K562 (cell line): ENCODE measurements around the gene MIDN. TPM values are rescaled to one million over a fixed set of nuclear protein-coding genes. Genes with fewer than 3 reads are reported as not detected.

Experiments
- ARID1B ChIP-seq: fragments of 450-650 bp; IDR thresholded peaks from 2 replicates; pipeline ENCODE4 v1.6.1; 2016; ENCODE audit warnings: antibody characterized with exemption, mild to moderate bottlenecking, inconsistent platforms
- CEBPG ChIP-seq, 3 experiments: fragments of 200-800 bp in 1 of 3; sonication (Bioruptor generic) in 1 of 3; sonication (generic) in 1 of 3; formaldehyde crosslinking in 1 of 3; IDR thresholded peaks in 2 of 3; conservative IDR thresholded peaks in 1 of 3; 2 replicates each; pipeline versions ENCODE4 v1.6.1 to v1.8.0; 2016 to 2022; ENCODE audit warnings: missing compliant biosample characterization in 2 of 3, missing genetic modification characterization in 2 of 3, mild to moderate bottlenecking in 1 of 3, missing genetic modification reagents in 1 of 3
- CHCHD3 ChIP-seq: fragments of 250-450 bp; sonication (Bioruptor Pico); IDR thresholded peaks from 2 replicates; pipeline ENCODE4 v2.1.2; 2022; ENCODE audit warnings: mild to moderate bottlenecking
- DDX20 ChIP-seq: fragments of 450-650 bp; IDR thresholded peaks from 2 replicates; pipeline ENCODE4 v1.6.1; 2016; ENCODE audit warnings: missing genetic modification characterization, low read depth, mild to moderate bottlenecking, missing compliant biosample characterization, moderate library complexity
- FOXJ3 ChIP-seq: sonication (generic); formaldehyde crosslinking; IDR thresholded peaks from 2 replicates; pipeline ENCODE4 v1.4.0; 2020; ENCODE audit warnings: mild to moderate bottlenecking, missing genetic modification reagents
- MTA3 ChIP-seq: fragments of 450-650 bp; formaldehyde crosslinking; IDR thresholded peaks from 2 replicates; pipeline ENCODE4 v1.6.1; 2017; ENCODE audit warnings: mild to moderate bottlenecking, borderline replicate concordance
- NFIX ChIP-seq: fragments of 250-450 bp; sonication (Bioruptor Pico); IDR thresholded peaks from 2 replicates; pipeline ENCODE4 v1.4.0; 2020; ENCODE audit warnings: low read depth, mild to moderate bottlenecking, moderate library complexity
- NFYB ChIP-seq: IDR thresholded peaks from 2 replicates; pipeline ENCODE4 v1.6.1; 2011; ENCODE audit warnings: mild to moderate bottlenecking, moderate library complexity; ENCODE audit not compliant: insufficient read length; ENCODE audit errors: extremely low read depth
- PBX2 ChIP-seq, 2 experiments: IDR thresholded peaks in 1 of 2; conservative IDR thresholded peaks in 1 of 2; 2 replicates each; pipeline ENCODE4 v1.6.1; 2016; ENCODE audit warnings: low read depth in 2 of 2, mild to moderate bottlenecking in 1 of 2, missing compliant biosample characterization in 1 of 2, missing genetic modification characterization in 1 of 2, moderate library complexity in 1 of 2
- PHB ChIP-seq: fragments of 250-450 bp; sonication (Bioruptor Pico); IDR thresholded peaks from 2 replicates; pipeline ENCODE4 v1.5.0; 2021
- RBBP5 ChIP-seq: fragments of 200-600 bp; sonication (generic); IDR thresholded peaks from 2 replicates; pipeline ENCODE4 v1.6.1; 2012; ENCODE audit warnings: borderline replicate concordance, mild to moderate bottlenecking, low read length, control low read depth, inconsistent platforms; ENCODE audit not compliant: insufficient read depth, poor library complexity, severe bottlenecking
- RFX5 ChIP-seq: IDR thresholded peaks from 2 replicates; pipeline ENCODE4 v1.6.1; 2011; ENCODE audit warnings: low read depth, mild to moderate bottlenecking, improper control_type of control experiment, low read length
- VEZF1 ChIP-seq: fragments of 200-800 bp; sonication (Bioruptor generic); IDR thresholded peaks from 2 replicates; pipeline ENCODE4 v1.6.1; 2017; ENCODE audit warnings: missing genetic modification characterization, missing compliant biosample characterization
- ZNF197 ChIP-seq: fragments of 200-800 bp; sonication (Bioruptor generic); IDR thresholded peaks from 2 replicates; pipeline ENCODE4 v1.6.1; 2016; ENCODE audit warnings: low read depth, missing genetic modification characterization, missing compliant biosample characterization
- ZNF431 ChIP-seq: sonication (generic); formaldehyde crosslinking; IDR thresholded peaks from 2 replicates; pipeline ENCODE4 v1.8.0; 2022; ENCODE audit warnings: mild to moderate bottlenecking, missing genetic modification reagents
- ZNF561 ChIP-seq: fragments of 450-650 bp; formaldehyde crosslinking; conservative IDR thresholded peaks from 2 replicates; pipeline ENCODE4 v1.4.0; 2020; ENCODE audit warnings: mild to moderate bottlenecking, moderate library complexity
- polyA plus RNA-seq, 8 experiments: library from polyadenylated mRNA; depleted of rRNA in 4 of 8; stranded (reverse) in 5 of 8; unstranded in 3 of 8; fragments of >200 nt; fragmentation: Nextera tagmentation in 2 of 8; fragmentation: Illumina TruSeq in 1 of 8; extraction: Ambion mirVana in 2 of 8; extraction: Trizol in 1 of 8; gene quantifications; 2 replicates each; pipeline versions ENCODE4 v1.2.1 to v1.2.3, GENCODE V29; 2011 to 2014; ENCODE audit warnings: inconsistent platforms in 1 of 8, missing spikeins in 1 of 8
- total RNA-seq, 7 experiments: library from RNA; depleted of rRNA in 6 of 7; stranded (reverse); fragments of >200 nt in 6 of 7; fragmentation: Illumina TruSeq in 2 of 7; extraction: Trizol in 2 of 7; gene quantifications; 2 replicates each; pipeline versions ENCODE4 v1.2.1 to v1.2.3, GENCODE V29; 2011 to 2021; ENCODE audit warnings: low replicate concordance in 1 of 7

MIDN gene
- total and polyA plus RNA-seq, 9 of the 15 experiments (the other 6 are each of a cell fraction or from before 2014, with no cell fraction given) = 0.17 to 120 (median 10.1) TPM

DNA sequence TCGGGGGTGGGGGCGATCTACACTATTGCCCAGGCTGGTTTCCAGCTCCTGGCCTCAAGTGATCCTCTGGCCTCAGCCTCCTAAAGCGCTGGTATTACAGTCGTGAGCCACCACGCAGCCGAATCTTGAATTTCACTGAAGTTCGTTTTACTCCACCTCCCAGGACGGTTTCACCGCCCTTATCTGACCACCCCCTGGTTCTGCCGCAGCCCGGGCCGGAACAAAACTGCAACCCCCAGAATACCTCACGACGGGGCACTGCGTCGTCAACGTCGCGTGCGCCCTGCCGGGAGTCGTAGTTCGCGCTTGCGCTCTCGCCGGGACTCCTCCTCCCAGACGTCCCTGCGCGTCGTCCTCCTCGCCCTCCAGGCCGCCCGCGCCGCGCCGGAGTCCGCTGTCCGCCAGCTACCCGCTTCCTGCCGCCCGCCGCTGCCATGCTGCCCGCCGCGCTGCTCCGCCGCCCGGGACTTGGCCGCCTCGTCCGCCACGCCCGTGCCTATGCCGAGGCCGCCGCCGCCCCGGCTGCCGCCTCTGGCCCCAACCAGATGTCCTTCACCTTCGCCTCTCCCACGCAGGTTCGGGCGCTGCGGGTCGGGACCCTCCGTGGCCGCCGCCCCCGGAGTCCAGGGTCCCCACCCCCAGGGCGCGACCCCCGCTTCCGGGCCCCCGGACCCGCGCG, 6.8 kb upstream of the MIDN start, which contains the start of gene ATP5F1D (continued):
- TF ChIP-seq PBX2 (CRISPR knock-in tag; IDR thresholded peaks at IDR 0.05; ENCODE audit: low read depth) (no peak), PBX2 (tag; conservative IDR thresholded peaks at IDR 0.05; ENCODE audit: low read depth) (no peak), NFYB (no peak), ZNF561 (CRISPR knock-in tag) (no peak), ZNF431 (CRISPR knock-in tag) (0 out of 2 replicates have a peak, but pooled peaks have one; percentile 27), PHB (CRISPR knock-in tag) (no peak), CHCHD3 (CRISPR knock-in tag) (no peak), ZNF197 (CRISPR knock-in tag) (peak; percentile 87; the same call in 1 of the 2 replicates), NFIX (CRISPR knock-in tag) (no peak), FOXJ3 (CRISPR knock-in tag) (no peak), CEBPG (CRISPR knock-in tag; IDR thresholded peaks at IDR 0.05) (no peak), CEBPG (tag; conservative IDR thresholded peaks at IDR 0.05 in 1 of 2, IDR thresholded peaks at IDR 0.05 in 1 of 2) (no peak), RBBP5 (peak; percentile 29), RFX5 (no peak), VEZF1 (peak; percentile 81), DDX20 (tag) (no peak), ARID1B (0 out of 2 replicates have a peak, but pooled peaks have one; percentile 9), MTA3 (peak; percentile 65; the same call in 1 of the 2 replicates)
